Lower leg skin (tissue), 3 donors: ENCODE data around the gene CFC1B.
"Not testable (repeated sequence)": the region's sequence is repeated elsewhere in the genome, so short reads cannot be mapped to it uniquely, and the experiment has no call there.

Source experiments
- POLR2A ChIP-seq, 2 donors: fragments of 450-650 bp; IDR thresholded peaks; one replicate each; pipeline ENCODE4 v1.6.1; 2016 to 2017; ENCODE audit warnings: antibody characterized with exemption in 2 of 2, mild to moderate bottlenecking in 1 of 2, moderate library complexity in 1 of 2
- TF ChIP-seq, protein P1 (sequence below), 3 donors: fragments of 450-650 bp; IDR thresholded peaks; one replicate each; pipeline ENCODE4 v1.5.1; 2016; ENCODE audit warnings: antibody characterized with exemption in 3 of 3, mild to moderate bottlenecking in 3 of 3, moderate library complexity in 2 of 3

- not testable (repeated sequence) for TF ChIP-seq POLR2A (IDR thresholded peaks at IDR 0.05)
- TF ChIP-seq, protein P1, sequence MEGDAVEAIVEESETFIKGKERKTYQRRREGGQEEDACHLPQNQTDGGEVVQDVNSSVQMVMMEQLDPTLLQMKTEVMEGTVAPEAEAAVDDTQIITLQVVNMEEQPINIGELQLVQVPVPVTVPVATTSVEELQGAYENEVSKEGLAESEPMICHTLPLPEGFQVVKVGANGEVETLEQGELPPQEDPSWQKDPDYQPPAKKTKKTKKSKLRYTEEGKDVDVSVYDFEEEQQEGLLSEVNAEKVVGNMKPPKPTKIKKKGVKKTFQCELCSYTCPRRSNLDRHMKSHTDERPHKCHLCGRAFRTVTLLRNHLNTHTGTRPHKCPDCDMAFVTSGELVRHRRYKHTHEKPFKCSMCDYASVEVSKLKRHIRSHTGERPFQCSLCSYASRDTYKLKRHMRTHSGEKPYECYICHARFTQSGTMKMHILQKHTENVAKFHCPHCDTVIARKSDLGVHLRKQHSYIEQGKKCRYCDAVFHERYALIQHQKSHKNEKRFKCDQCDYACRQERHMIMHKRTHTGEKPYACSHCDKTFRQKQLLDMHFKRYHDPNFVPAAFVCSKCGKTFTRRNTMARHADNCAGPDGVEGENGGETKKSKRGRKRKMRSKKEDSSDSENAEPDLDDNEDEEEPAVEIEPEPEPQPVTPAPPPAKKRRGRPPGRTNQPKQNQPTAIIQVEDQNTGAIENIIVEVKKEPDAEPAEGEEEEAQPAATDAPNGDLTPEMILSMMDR (IDR thresholded peaks at IDR 0.05), result not testable (repeated sequence)
These were observed 10.7 kb downstream of the CFC1B start for GRCh38 chr2:130531672-130532071.
